Measurements from ENCODE around the gene S100A5.
A peak's percentile ranks its signal among the peaks of the same experiment; 100 is the strongest.
"Not testable (repeated sequence)": the region's sequence is repeated elsewhere in the genome, so short reads cannot be mapped to it uniquely, and the experiment has no call there.

The S100A5 gene

GRCh38 chr1:153540394-153541361 lies at the start of gene S100A5:
Gene S100A5 (minus strand): TSS chr1:153540934. CDS start chr1:153540191, 743 bp downstream.
- DNase-seq (ENCODE audit: low read depth) = no peak

- DNase-seq (ENCODE audit: low read depth) = no peak
Observed at GRCh38 chr1:153588482-153588881, 47.7 kb upstream of the S100A5 start.

GRCh38 chr1:153588033-153588432 lies 47.3 kb upstream of the S100A5 start:
- not testable (repeated sequence) for DNase-seq (ENCODE audit: low read depth)

GRCh38 chr1:153587314-153587713 lies 46.6 kb upstream of the S100A5 start:
- DNase-seq (ENCODE audit: low read depth) = no peak

GRCh38 chr1:153586347-153586746 lies 45.6 kb upstream of the S100A5 start:
- DNase-seq (ENCODE audit: low read depth) = no peak

- DNase-seq (ENCODE audit: low read depth) = no peak
Observed at GRCh38 chr1:153585006-153585405, 44.3 kb upstream of the S100A5 start.

GRCh38 chr1:153583976-153584375 lies 43.2 kb upstream of the S100A5 start:
- no peak for DNase-seq (ENCODE audit: low read depth)

GRCh38 chr1:153583514-153583913 lies 42.8 kb upstream of the S100A5 start:
- DNase-seq (ENCODE audit: low read depth) = not testable (repeated sequence)

GRCh38 chr1:153582836-153583235 lies 42.1 kb upstream of the S100A5 start:
- not testable (repeated sequence) for DNase-seq (ENCODE audit: low read depth)

GRCh38 chr1:153578936-153579335 lies 38.2 kb upstream of the S100A5 start:
- DNase-seq (ENCODE audit: low read depth) = no peak

GRCh38 chr1:153578490-153578889 lies 37.8 kb upstream of the S100A5 start:
- no peak for DNase-seq (ENCODE audit: low read depth)

- no peak for DNase-seq (ENCODE audit: low read depth)
Observed at GRCh38 chr1:153577624-153578051, 36.9 kb upstream of the S100A5 start.

- no peak for DNase-seq (ENCODE audit: low read depth)
Observed at GRCh38 chr1:153577138-153577537, 36.4 kb upstream of the S100A5 start.

GRCh38 chr1:153575497-153575896 lies 34.8 kb upstream of the S100A5 start:
- not testable (repeated sequence) for DNase-seq (ENCODE audit: low read depth)

GRCh38 chr1:153575081-153575491 lies 34.4 kb upstream of the S100A5 start:
- DNase-seq (ENCODE audit: low read depth) = not testable (repeated sequence)

GRCh38 chr1:153573351-153573750 lies 32.6 kb upstream of the S100A5 start:
- DNase-seq (ENCODE audit: low read depth) = no peak

- DNase-seq (ENCODE audit: low read depth) = no peak
Observed at GRCh38 chr1:153572569-153573015, 31.9 kb upstream of the S100A5 start.

- DNase-seq (ENCODE audit: low read depth) = no peak
Observed at GRCh38 chr1:153571706-153572105, 31.0 kb upstream of the S100A5 start.

- DNase-seq (ENCODE audit: low read depth) = no peak
Observed at GRCh38 chr1:153570874-153571273, 30.1 kb upstream of the S100A5 start.

GRCh38 chr1:153569465-153569864 lies 28.7 kb upstream of the S100A5 start:
- no peak for DNase-seq (ENCODE audit: low read depth)

- peak; percentile 73 for DNase-seq (ENCODE audit: low read depth)
Observed at GRCh38 chr1:153568367-153569099, 27.8 kb upstream of the S100A5 start.

GRCh38 chr1:153567621-153568366 lies 27.1 kb upstream of the S100A5 start:
- no peak for DNase-seq (ENCODE audit: low read depth)

Measured in HS-27A (cell line).